ENCODE results near the gene RBM19. TPM values are rescaled to one million over a fixed set of nuclear protein-coding genes. Genes with fewer than 3 reads are reported as not detected.

Gene RBM19
- total and polyA plus RNA-seq, 3 donors from 2014 or later = 28.9 to 55.4 (median 49.5) TPM

GRCh38 chr12:113987261-113988063 is 21.3 kb upstream of the RBM19 start:
- intact Hi-C loops (cut with DNase I; ENCODE audit: low total_unique reads) = no loop called here
- no peak overlapping the region for H3K4me3 ChIP-seq
- H3K27ac ChIP-seq = no peak overlapping the region
- H3K27me3 ChIP-seq = no peaks in the 10 kb centered on the region
- no peaks in the 10 kb centered on the region for H3K9me3 ChIP-seq
- H3K36me3 ChIP-seq (ENCODE audit: low read depth, missing control alignments) = no peaks in the 10 kb centered on the region
- 69 to 86% methylated on average over 6 of the region's 6 CpGs for WGBS, 2 donors
- no peak for DNase-seq
- peaks cover 3% of the 10 kb centered on the region for H3K4me1 ChIP-seq
- TF ChIP-seq POLR2A (IDR thresholded peaks at IDR 0.05) = no peak
- no peak for TF ChIP-seq CTCF (IDR thresholded peaks at IDR 0.05)

GRCh38 chr12:113984464-113984863 is 18.3 kb upstream of the RBM19 start:
- Histone ChIP-seq H3K9me3 (no peaks in the 10 kb centered on the region), H3K4me1 (peaks cover 3% of the 10 kb centered on the region), H3K27me3 (no peaks in the 10 kb centered on the region), H3K36me3 (ENCODE audit: low read depth, missing control alignments) (no peaks in the 10 kb centered on the region), H3K4me3 (no peak overlapping the region), H3K27ac (no peak overlapping the region)
- 79 to 84% methylated on average over 4 of the region's 4 CpGs for WGBS, 2 donors
- DNase-seq = no peak
- intact Hi-C loops (cut with DNase I; ENCODE audit: low total_unique reads) = no loop called here
- no peak for TF ChIP-seq CTCF (IDR thresholded peaks at IDR 0.05)
- TF ChIP-seq POLR2A (IDR thresholded peaks at IDR 0.05) = no peak

GRCh38 chr12:113983777-113984448 is 17.8 kb upstream of the RBM19 start:
- H3K36me3 ChIP-seq (ENCODE audit: low read depth, missing control alignments) = no peaks in the 10 kb centered on the region
- intact Hi-C loops (cut with DNase I; ENCODE audit: low total_unique reads) = no loop called here
- 61 to 73% methylated on average over 3 to 4 of the region's 4 CpGs for WGBS, 2 donors
- H3K4me1 ChIP-seq = peaks cover 3% of the 10 kb centered on the region
- H3K9me3 ChIP-seq = no peaks in the 10 kb centered on the region
- H3K27me3 ChIP-seq = no peaks in the 10 kb centered on the region
- H3K4me3 ChIP-seq = no peak overlapping the region
- TF ChIP-seq CTCF (IDR thresholded peaks at IDR 0.05) (no peak), POLR2A (IDR thresholded peaks at IDR 0.05) (no peak)
- H3K27ac ChIP-seq = no peak overlapping the region
- DNase-seq = no peak

- DNase-seq = no peak
- Histone ChIP-seq H3K36me3 (ENCODE audit: low read depth, missing control alignments) (no peaks in the 10 kb centered on the region), H3K9me3 (no peaks in the 10 kb centered on the region), H3K27ac (no peak overlapping the region), H3K27me3 (no peaks in the 10 kb centered on the region), H3K4me1 (peaks cover 3% of the 10 kb centered on the region), H3K4me3 (no peak overlapping the region)
- intact Hi-C loops (cut with DNase I; ENCODE audit: low total_unique reads) = no loop called here
- no peak for TF ChIP-seq CTCF (IDR thresholded peaks at IDR 0.05)
- TF ChIP-seq POLR2A (IDR thresholded peaks at IDR 0.05) = no peak
- 59 to 66% methylated on average over 2 of the region's 2 CpGs for WGBS, 2 donors
These were observed 17.1 kb upstream of the RBM19 start for GRCh38 chr12:113983265-113983664.
